HPDE6-E6E7 (cell line): Measurements from ENCODE around the gene FZD10.

Source experiments
- DNase-seq: peaks from one replicate; pipeline ENCODE4 v3.0.0; 2011; ENCODE audit warnings: missing footprints; ENCODE audit errors: extremely low spot score

The FZD10 gene

GRCh38 chr12:130131801-130132200 lies 30.5 kb upstream of the FZD10 start:
- DNase-seq = no peak

- no peak for DNase-seq
Observed at GRCh38 chr12:130132831-130133511, 29.3 kb upstream of the FZD10 start.

- no peak for DNase-seq
Observed at GRCh38 chr12:130133851-130134562, 28.3 kb upstream of the FZD10 start.

GRCh38 chr12:130134563-130134915 lies 27.7 kb upstream of the FZD10 start:
- DNase-seq = no peak

- no peak for DNase-seq
Observed at GRCh38 chr12:130136509-130137039, 25.7 kb upstream of the FZD10 start.

GRCh38 chr12:130137040-130138018 lies 24.9 kb upstream of the FZD10 start:
- no peak for DNase-seq

GRCh38 chr12:130138478-130138877 lies 23.8 kb upstream of the FZD10 start:
- DNase-seq = no peak

- no peak for DNase-seq
Observed at GRCh38 chr12:130139567-130140421, 22.5 kb upstream of the FZD10 start.

GRCh38 chr12:130141105-130141504 lies 21.2 kb upstream of the FZD10 start:
- no peak for DNase-seq

GRCh38 chr12:130141901-130142683 lies 20.2 kb upstream of the FZD10 start:
- DNase-seq = no peak

- DNase-seq = no peak
Observed at GRCh38 chr12:130142736-130143135, 19.5 kb upstream of the FZD10 start.

GRCh38 chr12:130143136-130143535 lies 19.1 kb upstream of the FZD10 start:
- no peak for DNase-seq

GRCh38 chr12:130144256-130144655 lies 18.0 kb upstream of the FZD10 start:
- no peak for DNase-seq

- no peak for DNase-seq
Observed at GRCh38 chr12:130145731-130146130, 16.5 kb upstream of the FZD10 start.

GRCh38 chr12:130146176-130146931 lies 15.9 kb upstream of the FZD10 start:
- DNase-seq = no peak

- no peak for DNase-seq
Observed at GRCh38 chr12:130147875-130148596, 14.2 kb upstream of the FZD10 start.

- DNase-seq = no peak
Observed at GRCh38 chr12:130151846-130152245, 10.4 kb upstream of the FZD10 start.

GRCh38 chr12:130152386-130152785 lies 9.9 kb upstream of the FZD10 start:
- no peak for DNase-seq

GRCh38 chr12:130153803-130154202 lies 8.5 kb upstream of the FZD10 start:
- DNase-seq = no peak
